ENCODE results near the gene TP73.
A peak's percentile ranks its signal among the peaks of the same experiment; 100 is the strongest.

TP73 gene

GRCh38 chr1:3651930-3652547, at the start of gene TP73:
TSS of gene TP73 (plus strand) at chr1:3652516. CDS start at chr1:3682366, 29,850 bp downstream.
- peak; percentile 76 for DNase-seq

- DNase-seq = no peak
Measured at GRCh38 chr1:3603156-3603555, 49.2 kb upstream of the TP73 start.

- no peak for DNase-seq
Measured at GRCh38 chr1:3603571-3604467, 48.5 kb upstream of the TP73 start.

GRCh38 chr1:3604468-3604974, 47.8 kb upstream of the TP73 start:
- DNase-seq = no peak

- DNase-seq = no peak
Measured at GRCh38 chr1:3604997-3605823, 47.1 kb upstream of the TP73 start.

- DNase-seq = no peak
Measured at GRCh38 chr1:3606779-3607702, 45.3 kb upstream of the TP73 start.

- no peak for DNase-seq
Measured at GRCh38 chr1:3607703-3608065, 44.6 kb upstream of the TP73 start.

- no peak for DNase-seq
Measured at GRCh38 chr1:3608154-3608553, 44.2 kb upstream of the TP73 start.

GRCh38 chr1:3609016-3609768, 43.1 kb upstream of the TP73 start:
- no peak for DNase-seq

GRCh38 chr1:3609769-3610526, 42.4 kb upstream of the TP73 start:
- no peak for DNase-seq

- DNase-seq = no peak
Measured at GRCh38 chr1:3610527-3611169, 41.7 kb upstream of the TP73 start.

- DNase-seq = peak; percentile 56
Measured at GRCh38 chr1:3611170-3612019, 40.9 kb upstream of the TP73 start, which contains the start of gene MEGF6. TSS of gene MEGF6 (minus strand) at chr1:3611508. CDS start at chr1:3611268, 240 bp downstream.

GRCh38 chr1:3612123-3612522, 40.2 kb upstream of the TP73 start:
- DNase-seq = no peak

GRCh38 chr1:3614755-3615742, 37.3 kb upstream of the TP73 start:
- peak; percentile 57 for DNase-seq

- DNase-seq = no peak
Measured at GRCh38 chr1:3616861-3617260, 35.5 kb upstream of the TP73 start.

- no peak for DNase-seq
Measured at GRCh38 chr1:3617806-3618345, 34.4 kb upstream of the TP73 start.

- no peak for DNase-seq
Measured at GRCh38 chr1:3618531-3618880, 33.8 kb upstream of the TP73 start.

Data from DMS53 (cell line).